Placental epithelial cell (primary cell): ENCODE measurements around the gene LRPPRC. TPM values are rescaled to one million over a fixed set of nuclear protein-coding genes. Genes with fewer than 3 reads are reported as not detected.

Experiments
- small RNA-seq: library from RNA; depleted of rRNA; stranded (forward); fragments of <200 nt; gene quantifications from one replicate; pipeline ENCODE3, GENCODE V24; 2012
- total RNA-seq: library from RNA; depleted of rRNA; stranded (reverse); fragments of >200 nt; gene quantifications from 2 replicates; pipeline ENCODE4 v1.2.3, GENCODE V29; 2012

Gene LRPPRC
- 40.8 and 43.3 TPM in 2 replicates for total RNA-seq

GRCh38 chr2:43995733-43996533 is at the start of gene LRPPRC:
Gene LRPPRC (minus strand): TSS chr2:43995989. CDS start chr2:43995947, 42 bp downstream.

GRCh38 chr2:43838560-43839267 is 157.1 kb downstream of the LRPPRC start, which contains the start of the genes ABCG5 and ABCG8:
Gene ABCG5 (minus strand): TSS chr2:43838839. CDS start chr2:43838679, 160 bp downstream.
Gene ABCG8 (plus strand): TSS chr2:43838971. CDS start chr2:43839054, 83 bp downstream.

Small RNA genes lying within 50 kb of the gene (small RNA-seq; reads per million reads assigned to genes)
- gene RN7SL455P (not detected), gene RNU6-1048P (not detected)

Other genes starting within 250 kb of the LRPPRC start
- 13.9 and 19.6 TPM in 2 replicates for gene DYNC2LI1, start 221.9 kb downstream of the LRPPRC start, total RNA-seq
- gene ABCG5, start 157.2 kb downstream of the LRPPRC start, total RNA-seq: not detected in 2 replicates
- gene ABCG8, start 157.0 kb downstream of the LRPPRC start, total RNA-seq: not detected in 2 replicates
- 13.9 and 21.2 TPM in 2 replicates for gene PPM1B, start 172.9 kb upstream of the LRPPRC start, total RNA-seq